Panc1 (cell line): Measurements from ENCODE around the gene AK6. TPM values are rescaled to one million over a fixed set of nuclear protein-coding genes. Genes with fewer than 3 reads are reported as not detected.

Source experiments
- ATAC-seq: fragments of 200-7000 bp; cut with Tn5 transposase; 2 replicates; pipeline ENCODE4 v1.9.1; 2020; ENCODE audit warnings: mild to moderate bottlenecking, moderate library complexity
- BruUV-seq: library from RNA; stranded (reverse); fragments of 400-500 nt; replicated peaks from 2 replicates; lab custom pipeline; 2021; lab: Mats Ljungman, UMichigan
- CTCF ChIA-PET: fragments of 300-600 bp; sonication (Branson Sonifier 250); formaldehyde crosslinking; loops from one replicate; lab custom pipeline; 2022; ENCODE audit warnings: antibody characterized with exemption; lab: Charles Lee
- POLR2A ChIA-PET: fragments of 300-600 bp; sonication (Branson Sonifier 250); formaldehyde crosslinking; loops from one replicate; lab custom pipeline; 2022; ENCODE audit warnings: antibody characterized with exemption; lab: Charles Lee
- DNase-seq: peaks from one replicate; pipeline ENCODE4 v3.0.0-alpha.2; 2010; ENCODE audit warnings: low read depth, low spot score
- H3K27ac ChIP-seq: 2 replicates; pipeline ENCODE4 v1.5.1; 2011; ENCODE audit warnings: mild to moderate bottlenecking, low read length, inconsistent platforms
- H3K27me3 ChIP-seq: fragments of 200-500 bp; sonication (Bioruptor generic); 2 replicates; pipeline ENCODE4 v1.6.0; 2014; ENCODE audit warnings: low read length, inconsistent platforms; ENCODE audit not compliant: control insufficient read depth, insufficient read depth
- H3K36me3 ChIP-seq: fragments of 200-500 bp; sonication (Bioruptor generic); 2 replicates; pipeline ENCODE4 v1.5.1; 2014; ENCODE audit warnings: inconsistent platforms, mild to moderate bottlenecking, low read length, moderate library complexity; ENCODE audit not compliant: control insufficient read depth, insufficient read depth
- H3K4me1 ChIP-seq: 2 replicates; pipeline ENCODE4 v1.5.1; 2011; ENCODE audit warnings: inconsistent platforms, mild to moderate bottlenecking, low read length, moderate library complexity; ENCODE audit not compliant: control insufficient read depth, insufficient read depth
- H3K4me3 ChIP-seq, 2 experiments: 2 replicates each; pipeline ENCODE4 v1.5.1; 2011 to 2012; ENCODE audit warnings: low read depth in 2 of 2, low read length in 2 of 2, mild to moderate bottlenecking in 2 of 2, inconsistent platforms in 1 of 2, moderate library complexity in 1 of 2
- H3K9me3 ChIP-seq: fragments of 200-500 bp; sonication (Bioruptor generic); 2 replicates; pipeline ENCODE4 v1.5.1; 2014; ENCODE audit warnings: low read depth, mild to moderate bottlenecking, inconsistent platforms, low read length, moderate library complexity; ENCODE audit not compliant: control insufficient read depth, insufficient read depth
- CTCF ChIP-seq: fragments of 450-650 bp; IDR thresholded peaks from 2 replicates; pipeline ENCODE4 v1.5.1; 2017; ENCODE audit warnings: mild to moderate bottlenecking
- POLR2AphosphoS5 ChIP-seq: IDR thresholded peaks from 2 replicates; pipeline ENCODE4 v1.6.1; 2012; ENCODE audit warnings: mild to moderate bottlenecking, low read depth, low read length, moderate library complexity
- REST ChIP-seq, 2 experiments: IDR thresholded peaks; 2 replicates each; pipeline ENCODE4 v1.6.1; 2011 to 2012; ENCODE audit warnings: low read depth in 2 of 2, control low read depth in 1 of 2, low read length in 1 of 2, mild to moderate bottlenecking in 1 of 2, moderate library complexity in 1 of 2; ENCODE audit not compliant: insufficient read depth in 1 of 2
- SIN3A ChIP-seq: IDR thresholded peaks from 2 replicates; pipeline ENCODE4 v1.6.1; 2012; ENCODE audit warnings: low read depth, mild to moderate bottlenecking, low read length, moderate library complexity, borderline replicate concordance; ENCODE audit not compliant: insufficient read depth
- TCF7L2 ChIP-seq: IDR thresholded peaks from 2 replicates; pipeline ENCODE4 v1.6.1; 2011; ENCODE audit warnings: mild to moderate bottlenecking, low read depth, low read length, inconsistent platforms
- in situ Hi-C: cut with HindIII; loops from 2 replicates; pipeline ENCODE4 v1.10.0; 2016; ENCODE audit warnings: low sequenced_read_pairs, low pct_unique_long_range_greater_than_20kb
- intact Hi-C: fragments of 100-400 bp; cut with micrococcal nuclease; formaldehyde crosslinking; loops from one replicate; pipeline ENCODE4 v1.10.0; 2022; ENCODE audit not compliant: unreplicated experiment
- total RNA-seq: library from RNA; stranded (reverse); gene quantifications from one replicate; pipeline ENCODE4 v1.2.1, GENCODE V29; 2021; ENCODE audit not compliant: unreplicated experiment

Gene AK6
- total RNA-seq, 1 experiment from 2014 or later = 61.3 TPM

- H3K4me3 ChIP-seq = peak overlapping the region; percentile 58 to 84
- no peaks in the 10 kb centered on the region; the same call in 1 of the 2 replicates for H3K36me3 ChIP-seq
- peak overlapping the region; percentile 88 for H3K27ac ChIP-seq
- intact Hi-C loops (no loop called here), in situ Hi-C loops (no loop called here)
- ChIA-PET POLR2A (interaction anchor here (0.7 kb wide), 1 partner anchor 42 kb away, joined by 5 read pairs; no protein-coding TSS in a partner anchor), CTCF (interaction anchor here (0.6 kb wide), 1 partner anchor 61 kb away, joined by 7 read pairs; no protein-coding TSS in a partner anchor)
- no peaks in the 10 kb centered on the region for H3K9me3 ChIP-seq
- DNase-seq (no peak), ATAC-seq (no peak)
- no peaks in the 10 kb centered on the region for H3K27me3 ChIP-seq
- TF ChIP-seq TCF7L2 (no peak), REST (IDR thresholded peaks at IDR 0.05; ENCODE audit: insufficient read depth in 1 of 2, low read depth in 2 of 2, low read length in 1 of 2) (no peak), POLR2AphosphoS5 (no peak), SIN3A (no peak), CTCF (no peak)
- peaks cover 11% of the 10 kb centered on the region for H3K4me1 ChIP-seq
- BruUV-seq = TSS peak; percentile 88
These were observed 37.5 kb downstream of the AK6 start for GRCh38 chr5:69331528-69332445.

DNA sequence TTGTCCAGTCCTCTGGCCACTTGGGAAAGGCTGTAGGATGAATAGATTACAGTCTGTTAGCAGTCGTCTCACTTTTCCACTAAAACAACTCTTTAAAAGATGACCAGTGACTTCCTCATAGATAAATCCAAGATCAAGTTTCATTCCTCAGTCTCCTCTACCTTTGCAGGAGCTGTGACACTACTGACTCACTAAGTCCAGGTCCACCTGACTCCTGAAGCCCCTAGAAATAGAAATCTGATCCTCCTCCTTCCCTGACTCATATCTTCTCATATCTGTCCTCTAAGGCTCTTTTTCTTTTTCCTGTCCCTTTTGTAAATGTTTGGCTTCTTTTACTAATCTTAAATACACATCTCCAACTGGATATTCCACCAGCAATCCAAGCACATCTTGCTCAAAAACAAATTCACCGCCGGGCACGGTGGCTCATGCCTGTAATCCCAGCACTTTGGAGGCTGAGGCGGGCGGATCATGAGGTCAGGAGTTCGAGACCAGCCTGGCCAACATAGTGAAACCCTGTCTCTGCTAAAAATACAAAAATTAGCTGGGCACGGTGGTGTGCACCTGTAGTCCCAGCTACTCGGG is 39.3 kb downstream of the AK6 start:
- BruUV-seq = TSS peak; percentile 59
- H3K4me1 ChIP-seq = peaks cover 11% of the 10 kb centered on the region
- intact Hi-C loops = no loop called here
- H3K36me3 ChIP-seq = no peaks in the 10 kb centered on the region; the same call in 1 of the 2 replicates
- in situ Hi-C loops = no loop called here
- ChIA-PET POLR2A (no interaction called here), CTCF (no interaction called here)
- no peak overlapping the region for H3K27ac ChIP-seq
- no peak for ATAC-seq
- no peak overlapping the region for H3K4me3 ChIP-seq
- no peaks in the 10 kb centered on the region for H3K9me3 ChIP-seq
- no peak for DNase-seq
- TF ChIP-seq REST (IDR thresholded peaks at IDR 0.05; ENCODE audit: insufficient read depth in 1 of 2, low read depth in 2 of 2, low read length in 1 of 2) (no peak), POLR2AphosphoS5 (no peak), TCF7L2 (no peak), SIN3A (no peak), CTCF (no peak)
- no peaks in the 10 kb centered on the region for H3K27me3 ChIP-seq
